ENCODE data around the gene CGA. TPM values are rescaled to one million over a fixed set of nuclear protein-coding genes. Genes with fewer than 3 reads are reported as not detected.

Gene CGA
- total RNA-seq, 1 donor from 2014 or later, result not detected

DNA sequence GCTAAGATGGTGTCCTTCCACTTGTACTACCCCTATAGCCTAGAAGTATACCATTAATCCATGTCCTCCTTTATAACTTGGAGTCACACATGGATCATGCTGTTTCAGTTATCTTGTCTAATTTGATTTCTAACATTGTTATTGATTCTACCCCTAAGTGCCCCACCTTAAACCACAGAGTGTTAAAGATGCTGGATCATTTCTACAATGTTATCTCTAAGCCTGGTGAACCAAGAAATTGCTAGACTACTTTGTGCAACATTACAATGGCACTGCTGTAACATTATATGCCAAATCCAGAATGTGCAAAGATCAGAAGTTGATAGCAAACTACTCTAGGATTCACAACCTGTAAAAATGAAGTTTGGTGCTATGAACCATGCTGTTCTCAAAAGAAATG, 1.7 kb downstream of the CGA start:
- no peak overlapping the region for H3K27ac Mint-ChIP-seq (ENCODE audit: unreplicated experiment)
- TF ChIP-seq, protein P1, sequence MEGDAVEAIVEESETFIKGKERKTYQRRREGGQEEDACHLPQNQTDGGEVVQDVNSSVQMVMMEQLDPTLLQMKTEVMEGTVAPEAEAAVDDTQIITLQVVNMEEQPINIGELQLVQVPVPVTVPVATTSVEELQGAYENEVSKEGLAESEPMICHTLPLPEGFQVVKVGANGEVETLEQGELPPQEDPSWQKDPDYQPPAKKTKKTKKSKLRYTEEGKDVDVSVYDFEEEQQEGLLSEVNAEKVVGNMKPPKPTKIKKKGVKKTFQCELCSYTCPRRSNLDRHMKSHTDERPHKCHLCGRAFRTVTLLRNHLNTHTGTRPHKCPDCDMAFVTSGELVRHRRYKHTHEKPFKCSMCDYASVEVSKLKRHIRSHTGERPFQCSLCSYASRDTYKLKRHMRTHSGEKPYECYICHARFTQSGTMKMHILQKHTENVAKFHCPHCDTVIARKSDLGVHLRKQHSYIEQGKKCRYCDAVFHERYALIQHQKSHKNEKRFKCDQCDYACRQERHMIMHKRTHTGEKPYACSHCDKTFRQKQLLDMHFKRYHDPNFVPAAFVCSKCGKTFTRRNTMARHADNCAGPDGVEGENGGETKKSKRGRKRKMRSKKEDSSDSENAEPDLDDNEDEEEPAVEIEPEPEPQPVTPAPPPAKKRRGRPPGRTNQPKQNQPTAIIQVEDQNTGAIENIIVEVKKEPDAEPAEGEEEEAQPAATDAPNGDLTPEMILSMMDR (IDR thresholded peaks at IDR 0.05), result no peak
- no peak overlapping the region for H3K4me3 Mint-ChIP-seq (ENCODE audit: unreplicated experiment)
- no peaks in the 10 kb centered on the region for H3K27me3 Mint-ChIP-seq (ENCODE audit: low read depth)
- no peaks in the 10 kb centered on the region for H3K36me3 Mint-ChIP-seq (ENCODE audit: low read depth)
- no peaks in the 10 kb centered on the region for H3K9me3 Mint-ChIP-seq (ENCODE audit: low read depth)
- peaks cover 26% of the 10 kb centered on the region for H3K4me1 Mint-ChIP-seq (ENCODE audit: low read depth)
- DNase-seq (ENCODE audit: low spot score), result no peak

DNA sequence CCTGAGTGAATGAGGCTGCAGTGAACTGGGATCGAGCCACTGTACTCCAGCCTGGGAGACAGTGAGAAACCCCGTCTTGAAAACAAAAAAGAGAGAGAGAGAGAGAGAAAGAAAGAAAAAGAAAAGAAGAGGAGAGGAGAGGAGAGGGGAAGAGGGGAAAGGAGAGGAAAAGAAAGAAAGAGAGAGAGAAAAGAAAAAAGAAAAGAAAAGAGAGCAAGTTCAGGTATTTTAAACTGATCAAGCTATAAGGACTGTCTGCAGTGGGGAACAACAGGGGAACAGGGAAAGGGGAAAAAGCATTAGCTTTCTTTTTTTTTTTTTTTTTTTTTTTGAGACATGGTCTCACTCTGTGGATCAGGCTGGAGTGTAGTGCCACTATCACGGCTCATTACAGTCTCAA, 2.5 kb downstream of the CGA start:
- no peak for DNase-seq (ENCODE audit: low spot score)
- Mint-ChIP-seq H3K27ac (ENCODE audit: unreplicated experiment) (peak overlapping the region; percentile 32), H3K27me3 (ENCODE audit: low read depth) (peaks cover 6% of the 10 kb centered on the region), H3K9me3 (ENCODE audit: low read depth) (no peaks in the 10 kb centered on the region), H3K4me1 (ENCODE audit: low read depth) (peaks cover 26% of the 10 kb centered on the region), H3K4me3 (ENCODE audit: unreplicated experiment) (peak overlapping the region; percentile 4), H3K36me3 (ENCODE audit: low read depth) (no peaks in the 10 kb centered on the region)
- TF ChIP-seq, protein P1 (IDR thresholded peaks at IDR 0.05), result no peak

DNA sequence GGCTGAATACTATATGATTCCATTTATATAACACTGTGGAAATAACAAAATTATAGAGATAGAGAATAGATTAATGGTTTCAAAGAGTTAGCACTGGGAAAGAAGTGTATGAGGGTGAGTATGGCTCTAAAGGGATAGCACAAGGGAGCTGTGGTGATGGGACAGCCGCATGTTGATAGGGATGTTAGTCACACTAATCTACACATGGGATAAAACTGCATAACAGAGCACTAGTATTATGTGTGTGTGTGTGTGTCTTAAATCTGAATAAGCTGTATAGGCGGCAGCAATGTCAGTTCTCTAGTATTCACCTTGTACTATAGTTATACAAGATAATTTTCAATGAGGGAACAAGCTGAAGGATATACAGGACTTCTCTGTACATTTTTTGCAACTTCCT, 5.8 kb downstream of the CGA start:
- no peak for DNase-seq (ENCODE audit: low spot score)
- Mint-ChIP-seq H3K4me1 (ENCODE audit: low read depth) (peaks cover 15% of the 10 kb centered on the region), H3K27me3 (ENCODE audit: low read depth) (peaks cover 18% of the 10 kb centered on the region), H3K27ac (ENCODE audit: unreplicated experiment) (no peak overlapping the region), H3K4me3 (ENCODE audit: unreplicated experiment) (no peak overlapping the region), H3K9me3 (ENCODE audit: low read depth) (no peaks in the 10 kb centered on the region), H3K36me3 (ENCODE audit: low read depth) (no peaks in the 10 kb centered on the region)
- TF ChIP-seq, protein P1 (IDR thresholded peaks at IDR 0.05), result no peak

DNA sequence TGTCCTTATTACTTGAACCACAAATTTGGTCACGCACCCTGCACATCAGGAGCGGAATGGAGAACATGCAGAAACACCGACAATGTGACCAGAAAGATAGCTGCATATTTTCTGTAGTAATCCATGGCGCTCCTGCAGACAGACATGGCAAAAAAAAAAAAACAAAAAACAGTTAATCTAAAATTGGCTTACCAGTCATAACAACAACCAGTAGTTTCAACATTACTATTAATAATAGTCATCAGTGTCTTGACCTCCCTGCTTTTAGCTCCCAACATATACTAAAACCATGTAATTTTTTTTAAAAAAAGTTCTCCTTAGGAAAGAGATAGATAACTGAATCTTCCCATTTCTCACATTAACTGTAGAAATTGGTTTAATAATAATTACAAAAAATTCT, 6.8 kb downstream of the CGA start:
- H3K4me1 Mint-ChIP-seq (ENCODE audit: low read depth), result peaks cover 4% of the 10 kb centered on the region
- H3K36me3 Mint-ChIP-seq (ENCODE audit: low read depth), result no peaks in the 10 kb centered on the region
- H3K9me3 Mint-ChIP-seq (ENCODE audit: low read depth), result no peaks in the 10 kb centered on the region
- H3K27me3 Mint-ChIP-seq (ENCODE audit: low read depth), result peaks cover 22% of the 10 kb centered on the region
- no peak overlapping the region for H3K4me3 Mint-ChIP-seq (ENCODE audit: unreplicated experiment)
- TF ChIP-seq, protein P1 (IDR thresholded peaks at IDR 0.05), result no peak
- no peak for DNase-seq (ENCODE audit: low spot score)
- no peak overlapping the region for H3K27ac Mint-ChIP-seq (ENCODE audit: unreplicated experiment)

DNA sequence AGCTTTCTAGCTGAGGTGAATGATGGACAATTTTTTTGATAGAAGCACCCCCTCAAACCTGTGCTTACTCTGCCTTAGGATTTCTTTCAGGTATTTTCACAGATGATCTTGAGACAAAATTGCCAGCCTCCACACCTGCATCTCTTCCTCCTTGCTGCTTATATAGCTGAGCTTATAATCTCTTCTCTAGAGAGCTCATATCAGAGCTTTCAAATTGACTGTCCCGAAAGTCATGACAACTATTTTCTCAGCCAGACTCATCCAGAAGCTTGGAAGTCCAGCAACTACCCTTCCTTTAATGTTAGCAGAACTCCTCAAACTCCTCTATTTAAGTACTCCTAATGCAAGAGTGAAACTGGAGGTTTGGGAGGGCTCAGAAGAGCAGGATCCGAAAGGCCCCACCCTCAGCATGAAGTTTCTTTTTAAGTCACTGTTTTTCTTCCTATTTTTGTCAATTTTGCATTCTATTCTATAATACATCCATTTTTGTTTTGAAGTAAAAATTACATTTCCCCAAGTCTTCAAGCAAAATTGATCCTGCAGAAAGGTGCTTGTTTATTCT, 12.7 kb downstream of the CGA start:
- H3K27ac Mint-ChIP-seq (ENCODE audit: unreplicated experiment), result no peak overlapping the region
- peaks cover 48% of the 10 kb centered on the region for H3K27me3 Mint-ChIP-seq (ENCODE audit: low read depth)
- no peaks in the 10 kb centered on the region for H3K4me1 Mint-ChIP-seq (ENCODE audit: low read depth)
- no peak overlapping the region for H3K4me3 Mint-ChIP-seq (ENCODE audit: unreplicated experiment)
- peaks cover 1% of the 10 kb centered on the region for H3K36me3 Mint-ChIP-seq (ENCODE audit: low read depth)
- H3K9me3 Mint-ChIP-seq (ENCODE audit: low read depth), result no peaks in the 10 kb centered on the region
- no peak for DNase-seq (ENCODE audit: low spot score)
- TF ChIP-seq, protein P1 (IDR thresholded peaks at IDR 0.05), result no peak

Data from chondrocyte (in vitro differentiated cells).